ENCODE measurements around the gene ZNF77.
"Not testable (repeated sequence)": the region's sequence is repeated elsewhere in the genome, so short reads cannot be mapped to it uniquely, and the experiment has no call there.

The ZNF77 gene

DNA sequence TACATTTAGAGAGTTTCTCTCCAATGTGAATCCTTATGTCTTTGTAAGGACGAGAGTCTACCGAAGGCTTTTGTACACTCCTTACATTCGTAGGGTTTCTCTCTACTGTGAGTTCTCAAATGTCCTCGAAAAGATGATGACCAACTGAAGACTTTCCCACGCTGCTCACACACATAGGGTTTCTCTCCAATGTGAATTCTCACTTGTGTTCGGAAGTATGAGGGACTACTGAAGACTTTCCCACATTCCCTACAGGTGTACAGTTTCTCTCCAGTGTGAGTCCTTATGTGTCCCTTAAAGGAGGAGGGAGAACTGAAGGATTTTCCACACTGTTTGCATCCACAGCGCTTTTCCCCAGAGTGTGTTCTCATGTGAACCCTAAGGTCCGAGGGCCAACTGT lies 48.1 kb downstream of the ZNF77 start:
- H3K4me3 ChIP-seq (ENCODE audit: low read depth, low read length), result no peak overlapping the region
- TF ChIP-seq, protein P1, sequence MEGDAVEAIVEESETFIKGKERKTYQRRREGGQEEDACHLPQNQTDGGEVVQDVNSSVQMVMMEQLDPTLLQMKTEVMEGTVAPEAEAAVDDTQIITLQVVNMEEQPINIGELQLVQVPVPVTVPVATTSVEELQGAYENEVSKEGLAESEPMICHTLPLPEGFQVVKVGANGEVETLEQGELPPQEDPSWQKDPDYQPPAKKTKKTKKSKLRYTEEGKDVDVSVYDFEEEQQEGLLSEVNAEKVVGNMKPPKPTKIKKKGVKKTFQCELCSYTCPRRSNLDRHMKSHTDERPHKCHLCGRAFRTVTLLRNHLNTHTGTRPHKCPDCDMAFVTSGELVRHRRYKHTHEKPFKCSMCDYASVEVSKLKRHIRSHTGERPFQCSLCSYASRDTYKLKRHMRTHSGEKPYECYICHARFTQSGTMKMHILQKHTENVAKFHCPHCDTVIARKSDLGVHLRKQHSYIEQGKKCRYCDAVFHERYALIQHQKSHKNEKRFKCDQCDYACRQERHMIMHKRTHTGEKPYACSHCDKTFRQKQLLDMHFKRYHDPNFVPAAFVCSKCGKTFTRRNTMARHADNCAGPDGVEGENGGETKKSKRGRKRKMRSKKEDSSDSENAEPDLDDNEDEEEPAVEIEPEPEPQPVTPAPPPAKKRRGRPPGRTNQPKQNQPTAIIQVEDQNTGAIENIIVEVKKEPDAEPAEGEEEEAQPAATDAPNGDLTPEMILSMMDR (IDR thresholded peaks at IDR 0.05; ENCODE audit: low read depth, low read length), result no peak

DNA sequence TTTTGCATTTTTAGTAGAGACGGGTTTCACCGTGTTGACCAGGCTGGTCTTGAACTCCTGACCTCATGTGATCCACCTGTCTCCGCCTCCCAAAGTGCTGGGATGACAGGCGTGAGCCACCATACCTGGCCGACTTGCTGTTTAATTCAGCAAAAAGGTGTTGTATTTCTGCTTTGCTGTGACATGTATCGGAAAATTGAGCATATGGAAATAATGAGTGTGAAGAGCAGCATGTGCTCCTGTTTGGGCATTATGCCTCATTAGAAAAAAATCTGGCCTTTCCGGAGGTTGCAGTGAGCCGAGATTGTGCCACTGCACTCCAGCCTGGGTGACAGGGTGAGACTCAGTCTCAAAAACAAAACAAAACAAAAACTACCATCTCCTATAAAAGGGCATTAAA lies 54.2 kb downstream of the ZNF77 start:
- H3K4me3 ChIP-seq (ENCODE audit: low read depth, low read length), result not testable (repeated sequence)

DNA sequence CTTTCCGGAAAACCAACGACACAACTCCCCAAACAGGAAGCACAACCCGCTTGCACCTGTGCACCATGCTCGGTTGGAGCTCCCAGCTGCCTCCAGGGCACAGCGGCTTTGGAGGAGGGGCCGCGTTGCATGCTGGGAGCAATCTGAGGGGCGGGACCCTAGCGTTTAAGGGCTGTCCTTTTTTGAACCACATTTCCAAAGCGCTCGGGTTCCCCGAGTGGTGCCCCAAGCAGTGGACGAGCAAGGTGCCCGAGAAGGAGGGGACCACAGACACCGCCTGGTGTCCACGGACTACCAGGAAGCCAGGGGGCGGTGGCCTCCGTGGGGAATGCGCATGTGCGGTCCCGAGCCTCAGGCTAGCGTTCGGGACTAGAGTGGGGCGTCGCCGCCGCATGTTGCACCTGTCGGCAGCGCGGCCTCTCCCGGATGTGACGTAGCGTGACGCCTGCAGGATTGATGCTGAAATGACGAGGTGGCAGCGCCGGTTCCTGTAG lies 56.0 kb downstream of the ZNF77 start:
- no peak overlapping the region for H3K4me3 ChIP-seq (ENCODE audit: low read depth, low read length)
- TF ChIP-seq, protein P1 (IDR thresholded peaks at IDR 0.05; ENCODE audit: low read depth, low read length), result no peak

DNA sequence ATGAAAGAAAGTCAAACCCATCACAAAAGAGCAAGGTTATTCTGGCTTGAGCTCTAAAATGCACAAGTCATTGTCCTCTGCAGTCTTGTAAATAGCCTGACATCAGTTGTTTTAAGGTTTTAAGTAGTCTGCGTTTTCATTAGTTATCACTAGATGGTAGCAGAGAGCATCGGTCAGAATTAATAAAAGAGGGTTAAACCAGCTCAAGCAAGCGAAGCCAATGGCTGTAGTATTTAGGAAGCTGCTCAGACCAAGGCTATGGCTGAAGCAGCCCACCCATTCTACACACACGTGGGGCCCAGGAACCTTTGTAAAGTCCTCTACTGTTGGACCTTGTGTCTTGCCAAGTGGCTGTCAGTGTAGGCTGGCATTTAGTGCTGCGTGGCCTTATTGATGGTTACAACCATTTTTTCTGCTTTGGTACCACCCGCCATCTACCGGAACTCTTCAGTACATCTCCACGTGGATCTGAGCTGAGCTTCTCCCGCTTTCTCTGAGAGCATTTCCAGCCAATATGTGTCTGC lies 57.3 kb downstream of the ZNF77 start:
- TF ChIP-seq, protein P1 (IDR thresholded peaks at IDR 0.05; ENCODE audit: low read depth, low read length), result peak; percentile 46
- H3K4me3 ChIP-seq (ENCODE audit: low read depth, low read length), result no peak overlapping the region

DNA sequence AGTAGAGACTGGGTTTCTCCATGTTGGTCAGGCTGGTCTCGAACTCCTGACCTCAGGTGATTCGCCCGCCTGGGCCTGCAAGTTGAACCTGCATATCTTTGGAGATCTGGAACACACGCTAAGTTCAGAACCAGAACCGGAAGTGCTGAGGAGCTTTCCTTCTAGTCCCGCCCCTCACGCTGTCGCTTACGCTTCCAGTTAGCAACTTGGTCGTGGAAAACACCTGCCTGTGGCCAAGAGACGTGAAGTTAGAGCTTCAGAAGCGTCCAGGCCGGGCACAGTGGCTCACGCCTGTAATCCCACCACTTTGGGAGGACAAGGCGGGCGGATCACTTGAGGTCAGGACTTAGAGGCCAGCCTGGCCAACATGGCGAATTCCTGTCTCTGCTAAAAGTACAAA lies 59.0 kb downstream of the ZNF77 start:
- TF ChIP-seq, protein P1 (IDR thresholded peaks at IDR 0.05; ENCODE audit: low read depth, low read length), result no peak
- H3K4me3 ChIP-seq (ENCODE audit: low read depth, low read length), result no peak overlapping the region

DNA sequence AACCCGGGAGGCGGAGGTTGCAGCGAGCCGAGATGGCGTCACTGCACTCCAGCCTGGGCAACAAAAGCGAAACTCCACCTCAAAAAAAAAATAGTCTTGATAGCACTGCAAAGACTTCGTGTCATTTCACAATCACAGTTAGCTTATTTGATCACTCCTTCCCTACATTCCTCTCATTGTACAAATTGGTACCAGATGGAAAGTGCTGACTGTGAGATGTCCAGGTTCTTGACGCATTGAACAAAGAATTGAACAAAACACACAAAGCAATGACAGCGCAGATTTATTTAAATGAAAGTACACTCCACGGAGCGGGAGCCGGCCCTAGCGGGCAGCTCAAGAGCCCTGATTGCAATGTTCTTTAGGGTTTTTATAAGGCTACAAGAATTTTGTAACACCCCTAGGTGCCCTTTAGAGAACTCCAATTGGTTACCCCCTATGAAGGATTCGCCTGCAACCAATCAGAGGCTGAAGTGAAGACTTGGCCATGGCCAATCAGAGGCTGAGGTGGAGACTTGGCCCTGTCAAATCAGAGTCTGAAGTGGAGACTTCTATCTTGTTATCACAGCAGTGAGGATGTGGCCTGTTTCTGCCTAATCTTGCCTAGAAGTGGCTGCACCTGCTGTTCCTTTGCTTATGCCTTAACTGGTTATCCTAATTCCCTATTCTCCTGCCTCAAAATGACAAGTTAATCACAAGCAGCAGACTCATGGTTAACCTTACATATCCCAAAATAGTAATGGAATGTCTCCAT lies 60.9 kb downstream of the ZNF77 start:
- no peak overlapping the region for H3K4me3 ChIP-seq (ENCODE audit: low read depth, low read length)
- TF ChIP-seq, protein P1 (IDR thresholded peaks at IDR 0.05; ENCODE audit: low read depth, low read length), result no peak
